ENCODE data around the gene AK2.
A peak's percentile ranks its signal among the peaks of the same experiment; 100 is the strongest.
"Not testable (repeated sequence)": the region's sequence is repeated elsewhere in the genome, so short reads cannot be mapped to it uniquely, and the experiment has no call there.

Gene AK2

GRCh38 chr1:33002006-33002405 lies 34.7 kb downstream of the AK2 start:
- Mint-ChIP-seq H3K27me3 (no peaks in the 10 kb centered on the region), H3K4me1 (ENCODE audit: low read depth) (peaks cover 26% of the 10 kb centered on the region), H3K36me3 (peaks cover 3% of the 10 kb centered on the region), H3K27ac (no peak overlapping the region), H3K9me3 (ENCODE audit: low read depth) (no peaks in the 10 kb centered on the region), H3K4me3 (no peak overlapping the region)

DNA sequence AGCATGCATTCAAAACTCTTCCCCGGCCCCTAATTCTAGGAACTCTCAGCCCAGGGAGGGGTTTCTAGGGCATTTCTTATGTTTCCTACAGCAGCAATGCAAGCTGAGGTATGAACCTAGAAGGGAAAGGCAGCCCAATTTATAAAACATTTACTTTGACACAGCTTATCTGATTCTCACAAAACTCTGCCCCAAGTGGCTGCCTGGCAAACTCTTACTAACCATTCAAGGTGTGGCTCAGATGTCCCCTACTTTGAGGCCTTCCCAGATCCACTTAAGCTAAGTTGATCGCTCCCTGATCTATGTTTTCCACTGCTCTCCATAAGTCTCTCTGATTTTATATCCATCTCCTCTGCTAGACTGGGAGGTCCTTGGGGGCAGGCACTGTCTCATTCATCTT lies 35.4 kb downstream of the AK2 start:
- Mint-ChIP-seq H3K27me3 (no peaks in the 10 kb centered on the region), H3K9me3 (ENCODE audit: low read depth) (no peaks in the 10 kb centered on the region), H3K4me1 (ENCODE audit: low read depth) (peaks cover 25% of the 10 kb centered on the region), H3K36me3 (peaks cover 3% of the 10 kb centered on the region), H3K27ac (peak overlapping the region; percentile 13), H3K4me3 (no peak overlapping the region)

- Mint-ChIP-seq H3K36me3 (peaks cover 3% of the 10 kb centered on the region), H3K4me3 (no peak overlapping the region), H3K4me1 (ENCODE audit: low read depth) (peaks cover 23% of the 10 kb centered on the region), H3K9me3 (ENCODE audit: low read depth) (no peaks in the 10 kb centered on the region), H3K27ac (peak overlapping the region; percentile 72), H3K27me3 (no peaks in the 10 kb centered on the region)
Measured at GRCh38 chr1:33000427-33001026, 36.2 kb downstream of the AK2 start.

DNA sequence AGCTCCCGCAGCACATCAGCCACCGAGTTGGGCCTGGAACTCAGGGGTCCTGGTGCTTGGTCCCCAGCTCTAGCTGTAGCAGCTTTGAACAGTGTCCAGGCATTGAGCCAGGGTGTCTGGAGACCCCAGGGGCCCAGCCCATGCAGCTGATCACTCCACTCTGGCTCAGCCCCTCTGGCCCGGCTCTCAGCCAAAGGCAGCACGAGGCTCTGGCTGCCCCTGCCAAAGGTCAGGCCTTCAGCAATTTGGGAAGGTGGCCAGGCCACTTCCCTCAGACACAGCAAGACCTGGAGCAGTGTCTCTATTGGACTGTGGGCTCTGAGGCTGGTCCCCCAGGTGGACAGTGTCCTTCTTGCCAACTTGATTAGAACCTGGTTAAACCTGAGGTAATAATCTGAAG lies 37.7 kb downstream of the AK2 start:
- Mint-ChIP-seq H3K36me3 (peaks cover 3% of the 10 kb centered on the region), H3K4me1 (ENCODE audit: low read depth) (peaks cover 15% of the 10 kb centered on the region), H3K27ac (no peak overlapping the region), H3K9me3 (ENCODE audit: low read depth) (no peaks in the 10 kb centered on the region), H3K4me3 (no peak overlapping the region), H3K27me3 (no peaks in the 10 kb centered on the region)

DNA sequence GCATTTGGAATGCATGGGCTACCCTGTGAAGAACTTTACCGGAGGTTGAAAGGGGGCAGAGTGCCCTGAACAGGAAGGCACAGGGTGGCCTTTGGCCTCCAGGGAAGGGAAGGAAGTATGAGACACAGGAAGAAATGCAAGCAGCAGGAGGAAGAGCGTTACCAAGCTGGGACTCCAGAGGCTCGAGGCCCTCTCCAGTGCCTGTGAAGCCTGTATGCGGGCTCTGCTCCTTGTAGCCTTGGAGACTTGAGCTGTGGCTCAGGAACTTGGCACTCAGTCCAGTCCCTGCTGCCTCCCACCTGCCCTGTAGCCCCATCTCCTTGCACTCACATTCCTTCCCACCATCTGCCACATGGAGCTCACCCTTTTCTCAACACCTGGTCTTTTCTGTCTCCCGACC lies 38.6 kb downstream of the AK2 start:
- peaks cover 3% of the 10 kb centered on the region for H3K36me3 Mint-ChIP-seq
- peak overlapping the region; percentile 64 for H3K27ac Mint-ChIP-seq
- no peak overlapping the region for H3K4me3 Mint-ChIP-seq
- peaks cover 16% of the 10 kb centered on the region for H3K4me1 Mint-ChIP-seq (ENCODE audit: low read depth)
- no peaks in the 10 kb centered on the region for H3K27me3 Mint-ChIP-seq
- H3K9me3 Mint-ChIP-seq (ENCODE audit: low read depth): no peaks in the 10 kb centered on the region

DNA sequence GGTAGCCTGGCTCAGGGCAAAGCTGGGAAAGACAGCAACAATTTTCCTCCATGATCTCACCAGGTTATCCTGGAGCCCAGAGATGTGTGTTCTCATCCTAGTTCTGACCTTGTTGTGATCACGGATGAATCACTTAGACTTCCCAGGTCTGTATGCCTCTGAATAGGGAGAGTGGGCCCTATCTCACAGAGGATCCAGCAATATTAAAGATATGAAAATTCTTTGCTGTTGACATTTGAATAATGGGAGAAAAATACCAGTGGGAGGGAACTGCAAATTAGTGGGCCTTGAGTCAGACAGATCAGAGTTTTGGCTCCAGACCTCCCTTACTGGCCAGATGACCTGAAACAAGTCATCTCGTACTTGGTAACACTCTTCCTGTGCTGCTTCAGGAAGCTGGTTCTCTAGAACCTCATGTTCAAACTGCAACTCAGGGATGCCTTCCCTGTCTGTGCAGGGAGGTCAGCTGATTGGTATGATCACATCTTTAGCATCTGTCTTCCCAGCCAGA lies 39.2 kb downstream of the AK2 start:
- Mint-ChIP-seq H3K4me1 (ENCODE audit: low read depth) (peaks cover 22% of the 10 kb centered on the region), H3K4me3 (no peak overlapping the region), H3K27me3 (no peaks in the 10 kb centered on the region), H3K9me3 (ENCODE audit: low read depth) (no peaks in the 10 kb centered on the region), H3K27ac (no peak overlapping the region), H3K36me3 (peaks cover 3% of the 10 kb centered on the region)

GRCh38 chr1:32993324-32993636 lies 43.4 kb downstream of the AK2 start:
- not testable (repeated sequence) for H3K36me3 Mint-ChIP-seq; H3K27ac Mint-ChIP-seq; H3K27me3 Mint-ChIP-seq; H3K9me3 Mint-ChIP-seq (ENCODE audit: low read depth); H3K4me3 Mint-ChIP-seq
- H3K4me1 Mint-ChIP-seq (ENCODE audit: low read depth): peaks cover 36% of the 10 kb centered on the region

DNA sequence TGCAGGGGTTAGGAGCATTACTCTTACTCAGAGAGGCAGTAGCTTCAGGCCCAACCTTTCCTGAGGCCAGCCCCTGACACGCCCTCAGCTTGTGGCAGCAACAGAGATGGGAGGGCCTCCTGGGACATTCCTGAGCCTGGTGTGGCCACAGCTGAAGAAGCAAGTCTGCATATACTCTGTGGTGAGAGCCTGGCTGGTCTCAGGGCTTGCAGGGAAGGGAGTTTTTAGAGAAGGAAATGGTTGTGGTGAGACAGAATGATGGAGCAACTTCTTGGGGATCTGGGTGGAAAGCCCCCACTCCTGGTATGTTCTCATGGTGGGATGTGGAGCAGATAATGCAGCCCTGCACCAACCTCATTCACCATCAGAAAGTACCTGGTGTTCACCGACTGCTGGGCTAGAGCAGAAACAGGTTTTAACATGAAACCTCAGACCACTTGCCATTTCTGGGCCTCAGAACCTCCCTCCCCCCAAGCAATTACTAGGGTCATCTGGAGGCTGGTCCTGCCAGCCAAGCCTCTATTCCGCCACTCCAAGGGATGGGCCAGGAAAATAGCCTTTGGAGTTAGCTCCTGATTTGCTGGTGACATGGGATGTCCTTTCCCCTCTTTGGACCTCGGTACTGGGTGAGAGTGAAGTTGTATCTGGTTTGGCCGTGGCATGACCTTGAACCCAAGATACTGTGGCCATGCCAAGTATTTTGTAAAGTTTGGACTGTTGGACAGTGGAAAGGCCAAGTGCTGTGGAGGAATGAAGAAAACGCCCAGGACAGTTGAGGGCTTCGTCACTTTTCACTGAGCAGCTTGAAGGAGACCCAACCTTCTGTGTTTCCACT lies 44.0 kb downstream of the AK2 start:
- H3K4me3 Mint-ChIP-seq: peak overlapping the region; percentile 5

GRCh38 chr1:32991819-32992488 lies 44.7 kb downstream of the AK2 start:
- Mint-ChIP-seq H3K9me3 (ENCODE audit: low read depth) (no peaks in the 10 kb centered on the region), H3K4me1 (ENCODE audit: low read depth) (peaks cover 27% of the 10 kb centered on the region)

More for the DNA sequence above, 44.0 kb downstream of the AK2 start:
- Mint-ChIP-seq H3K4me1 (ENCODE audit: low read depth) (peaks cover 30% of the 10 kb centered on the region), H3K36me3 (no peaks in the 10 kb centered on the region), H3K9me3 (ENCODE audit: low read depth) (no peaks in the 10 kb centered on the region), H3K27me3 (no peaks in the 10 kb centered on the region), H3K27ac (peak overlapping the region; percentile 37)

DNA sequence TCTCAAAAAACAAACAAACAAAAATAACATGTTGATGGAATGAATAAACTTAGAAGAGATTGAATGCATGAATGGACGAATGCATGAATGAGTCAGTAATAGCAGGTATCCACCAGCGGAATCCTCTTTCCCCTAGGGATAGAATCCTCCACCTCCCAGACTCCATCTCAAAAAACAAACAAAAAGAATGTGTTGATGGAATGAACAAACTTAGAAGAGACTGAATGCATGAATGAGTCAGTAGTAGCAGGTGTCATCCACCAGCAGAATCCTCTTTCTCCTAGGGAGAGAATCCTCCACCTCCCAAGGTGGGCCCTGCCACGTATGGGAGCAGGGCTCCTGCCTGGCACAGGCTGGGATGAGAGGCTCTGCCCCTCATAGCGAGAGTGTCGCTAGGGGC lies 45.3 kb downstream of the AK2 start:
- Mint-ChIP-seq H3K4me1 (ENCODE audit: low read depth) (peaks cover 27% of the 10 kb centered on the region), H3K9me3 (ENCODE audit: low read depth) (no peaks in the 10 kb centered on the region), H3K27ac (no peak overlapping the region), H3K36me3 (no peaks in the 10 kb centered on the region), H3K4me3 (no peak overlapping the region), H3K27me3 (no peaks in the 10 kb centered on the region)

More at GRCh38 chr1:32991819-32992488, 44.7 kb downstream of the AK2 start:
- peak overlapping the region; percentile 5 for H3K4me3 Mint-ChIP-seq
- H3K27ac Mint-ChIP-seq: peak overlapping the region; percentile 37
- H3K27me3 Mint-ChIP-seq: no peaks in the 10 kb centered on the region
- no peaks in the 10 kb centered on the region for H3K36me3 Mint-ChIP-seq

GRCh38 chr1:32990887-32991286 lies 45.8 kb downstream of the AK2 start:
- Mint-ChIP-seq H3K4me1 (ENCODE audit: low read depth) (peaks cover 27% of the 10 kb centered on the region), H3K4me3 (no peak overlapping the region), H3K27ac (peak overlapping the region; percentile 46), H3K27me3 (no peaks in the 10 kb centered on the region), H3K9me3 (ENCODE audit: low read depth) (no peaks in the 10 kb centered on the region), H3K36me3 (no peaks in the 10 kb centered on the region)

GRCh38 chr1:32989160-32990050 lies 47.3 kb downstream of the AK2 start:
- Mint-ChIP-seq H3K4me1 (ENCODE audit: low read depth) (peaks cover 29% of the 10 kb centered on the region), H3K9me3 (ENCODE audit: low read depth) (no peaks in the 10 kb centered on the region), H3K36me3 (no peaks in the 10 kb centered on the region), H3K27ac (peak overlapping the region; percentile 37), H3K27me3 (no peaks in the 10 kb centered on the region), H3K4me3 (peak overlapping the region; percentile 6)

DNA sequence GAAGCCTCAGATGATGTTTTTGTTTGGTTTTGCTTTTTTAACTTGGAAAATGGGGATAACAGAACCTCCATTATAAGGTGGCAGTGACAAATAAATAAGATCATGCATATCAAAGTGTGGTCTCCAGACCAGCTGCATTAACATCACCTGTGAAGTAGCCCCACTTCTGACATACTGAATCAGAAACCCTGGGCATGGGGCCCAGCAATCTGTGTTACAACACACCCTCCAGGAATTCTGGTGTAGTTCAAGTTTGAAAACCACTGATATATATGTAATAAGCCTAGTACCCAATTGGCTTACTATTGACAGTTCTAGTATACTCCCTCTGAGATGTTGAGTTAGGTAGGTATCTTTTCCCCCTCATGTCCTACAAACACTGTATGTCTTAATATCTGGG lies 48.0 kb downstream of the AK2 start:
- Mint-ChIP-seq H3K4me3 (no peak overlapping the region), H3K4me1 (ENCODE audit: low read depth) (peaks cover 31% of the 10 kb centered on the region), H3K36me3 (no peaks in the 10 kb centered on the region), H3K27me3 (no peaks in the 10 kb centered on the region), H3K27ac (no peak overlapping the region), H3K9me3 (ENCODE audit: low read depth) (no peaks in the 10 kb centered on the region)

- H3K4me3 Mint-ChIP-seq: no peak overlapping the region
- no peaks in the 10 kb centered on the region for H3K36me3 Mint-ChIP-seq
- H3K9me3 Mint-ChIP-seq (ENCODE audit: low read depth): no peaks in the 10 kb centered on the region
- H3K27me3 Mint-ChIP-seq: no peaks in the 10 kb centered on the region
- H3K4me1 Mint-ChIP-seq (ENCODE audit: low read depth): peaks cover 41% of the 10 kb centered on the region
- no peak overlapping the region for H3K27ac Mint-ChIP-seq
Measured at GRCh38 chr1:32985226-32985625, 51.5 kb downstream of the AK2 start.
